GM23338 (cell line): ENCODE data around the gene HOXA3. TPM values are rescaled to one million over a fixed set of nuclear protein-coding genes. Genes with fewer than 3 reads are reported as not detected.

Experiments used
- ATAC-seq: fragments of 200-7000 bp; cut with Tn5 transposase; 3 replicates; pipeline ENCODE4 v1.9.1; 2020
- DNase-seq: peaks from one replicate; pipeline ENCODE4 v3.0.0-alpha.2; 2015; ENCODE audit warnings: low spot score
- H2AFZ ChIP-seq: fragments of 200-600 bp; sonication (generic); 2 replicates; pipeline ENCODE4 v1.8.0; 2016; ENCODE audit warnings: antibody characterized with exemption, mild to moderate bottlenecking, moderate library complexity
- H3F3A ChIP-seq: fragments of 200-600 bp; sonication (generic); replicated peaks from 2 replicates; pipeline ENCODE4 v1.8.0; 2017; ENCODE audit warnings: antibody characterized with exemption, mixed run types, low read depth
- H3K27ac ChIP-seq: fragments of 200-600 bp; sonication (generic); 2 replicates; pipeline ENCODE4 v1.6.1; 2016; ENCODE audit warnings: low read depth
- H3K27me3 ChIP-seq: fragments of 200-600 bp; sonication (generic); 2 replicates; pipeline ENCODE4 v1.8.0; 2016; ENCODE audit warnings: mild to moderate bottlenecking, mixed run types, moderate library complexity; ENCODE audit not compliant: insufficient read depth
- H3K36me3 ChIP-seq: fragments of 200-600 bp; sonication (generic); 2 replicates; pipeline ENCODE4 v1.8.0; 2016; ENCODE audit warnings: mild to moderate bottlenecking; ENCODE audit not compliant: insufficient read depth
- H3K4me1 ChIP-seq: fragments of 200-600 bp; sonication (generic); 2 replicates; pipeline ENCODE4 v1.8.0; 2016; ENCODE audit warnings: mild to moderate bottlenecking, moderate library complexity; ENCODE audit not compliant: insufficient read depth
- H3K4me2 ChIP-seq: fragments of 200-600 bp; sonication (generic); 2 replicates; pipeline ENCODE4 v1.7.1; 2017; ENCODE audit warnings: mixed run types
- H3K4me3 ChIP-seq: fragments of 200-600 bp; sonication (generic); 2 replicates; pipeline ENCODE4 v1.6.1; 2016; ENCODE audit warnings: mixed run types
- H3K79me2 ChIP-seq: fragments of 200-600 bp; sonication (generic); replicated peaks from 2 replicates; pipeline ENCODE4 v1.8.0; 2017; ENCODE audit warnings: mild to moderate bottlenecking; ENCODE audit not compliant: insufficient read depth
- H3K9me2 ChIP-seq: fragments of 200-600 bp; sonication (generic); 2 replicates; pipeline ENCODE4 v1.8.0; 2017; ENCODE audit not compliant: insufficient read depth
- H4K20me1 ChIP-seq: fragments of 200-600 bp; sonication (generic); replicated peaks from 2 replicates; pipeline ENCODE4 v1.8.0; 2017; ENCODE audit warnings: mild to moderate bottlenecking; ENCODE audit not compliant: insufficient read depth
- H3K27ac Mint-ChIP-seq: 2 replicates; pipeline ENCODE4 v1.8.0; 2020; ENCODE audit warnings: inconsistent platforms, mild to moderate bottlenecking, moderate library complexity, mixed read lengths
- H3K27me3 Mint-ChIP-seq: 3 replicates; pipeline ENCODE4 v1.8.0; 2022; ENCODE audit warnings: low read depth, mild to moderate bottlenecking, moderate library complexity, mixed read lengths, inconsistent platforms; ENCODE audit not compliant: insufficient read depth, poor library complexity
- H3K36me3 Mint-ChIP-seq: 3 replicates; pipeline ENCODE4 v1.8.0; 2021; ENCODE audit warnings: low read depth, mild to moderate bottlenecking, inconsistent platforms, moderate library complexity, mixed read lengths
- H3K4me1 Mint-ChIP-seq: 3 replicates; pipeline ENCODE4 v1.8.0; 2020; ENCODE audit warnings: mild to moderate bottlenecking, inconsistent platforms, mixed read lengths
- H3K4me3 Mint-ChIP-seq: 3 replicates; pipeline ENCODE4 v1.8.0; 2021; ENCODE audit warnings: moderate library complexity, mild to moderate bottlenecking, inconsistent platforms, mixed read lengths
- H3K9me3 Mint-ChIP-seq: 3 replicates; pipeline ENCODE4 v1.8.0; 2020; ENCODE audit warnings: moderate library complexity, mild to moderate bottlenecking, inconsistent platforms, mixed read lengths
- EZH2 ChIP-seq: fragments of 200-600 bp; sonication (generic); IDR thresholded peaks from one replicate; pipeline ENCODE4 v1.8.0; 2017; ENCODE audit warnings: antibody characterized with exemption, mild to moderate bottlenecking, low read depth; ENCODE audit not compliant: unreplicated experiment
- EZH2phosphoT487 ChIP-seq: fragments of 200-600 bp; sonication (generic); IDR thresholded peaks from one replicate; pipeline ENCODE4 v1.8.1; 2018; ENCODE audit warnings: antibody characterized with exemption; ENCODE audit not compliant: unreplicated experiment
- JUNB ChIP-seq: IDR thresholded peaks from one replicate; pipeline ENCODE4 v1.6.1; 2016; ENCODE audit warnings: antibody characterized with exemption; ENCODE audit not compliant: unreplicated experiment
- POLR2AphosphoS5 ChIP-seq: IDR thresholded peaks from 2 replicates; pipeline ENCODE4 v1.6.1; 2016; ENCODE audit warnings: antibody characterized with exemption, low read depth
- ZNF331 ChIP-seq: fragments of 250-450 bp; sonication (Bioruptor Pico); IDR thresholded peaks from 2 replicates; pipeline ENCODE4 v1.5.0; 2020; ENCODE audit warnings: low read depth, mild to moderate bottlenecking, moderate library complexity
- ZNF462 ChIP-seq: fragments of 250-450 bp; sonication (Bioruptor Pico); IDR thresholded peaks from 2 replicates; pipeline ENCODE4 v1.5.0; 2020; ENCODE audit warnings: mild to moderate bottlenecking, moderate library complexity
- polyA plus RNA-seq: library from polyadenylated mRNA; unstranded; fragments of >200 nt; fragmentation: Nextera tagmentation; extraction: Ambion mirVana; gene quantifications from 2 replicates; pipeline ENCODE4 v1.2.1, GENCODE V29; 2016
- total RNA-seq: library from RNA; depleted of rRNA; stranded (reverse); fragments of >200 nt; shearing (Covaris generic); gene quantifications from 2 replicates; pipeline ENCODE4 v1.2.3, GENCODE V29; 2014

Gene HOXA3
- total and polyA plus RNA-seq, 2 experiments from 2014 or later = not detected

GRCh38 chr7:27192546-27193334, 40.4 kb upstream of the HOXA3 start (continued):
- TF ChIP-seq ZNF462 (CRISPR knock-in tag) (no peak), ZNF331 (CRISPR knock-in tag) (no peak), POLR2AphosphoS5 (no peak)

- ATAC-seq = peak; percentile 21
- H3K4me3 ChIP-seq = peak overlapping the region; percentile 40
- peaks cover 35% of the 10 kb centered on the region for H4K20me1 ChIP-seq
- Mint-ChIP-seq H3K4me3 (peak overlapping the region; percentile 52; the same call in 2 of the 3 replicates), H3K27ac (no peak overlapping the region), H3K9me3 (no peaks in the 10 kb centered on the region; the same call in 2 of the 3 replicates), H3K27me3 (peaks cover 95% of the 10 kb centered on the region), H3K36me3 (no peaks in the 10 kb centered on the region), H3K4me1 (peaks cover 24% of the 10 kb centered on the region)
- peaks cover 46% of the 10 kb centered on the region for H3K4me1 ChIP-seq
- H3F3A ChIP-seq = peaks cover 42% of the 10 kb centered on the region
- no peaks in the 10 kb centered on the region for H3K79me2 ChIP-seq
- H3K9me2 ChIP-seq = no peaks in the 10 kb centered on the region
- peaks cover 100% of the 10 kb centered on the region for H3K27me3 ChIP-seq
- TF ChIP-seq JUNB (no peak), EZH2 (peak; percentile 88), EZH2phosphoT487 (peak; percentile 97)
- peak overlapping the region; percentile 48; the same call in 1 of the 2 replicates for H3K4me2 ChIP-seq
- no peak overlapping the region for H3K27ac ChIP-seq
- H3K36me3 ChIP-seq = no peaks in the 10 kb centered on the region
- peak; percentile 74 for DNase-seq
- no peak overlapping the region for H2AFZ ChIP-seq
Observed at GRCh38 chr7:27191833-27192545, 39.6 kb upstream of the HOXA3 start.
